ENCODE data around the gene CIZ1.

Gene CIZ1

DNA sequence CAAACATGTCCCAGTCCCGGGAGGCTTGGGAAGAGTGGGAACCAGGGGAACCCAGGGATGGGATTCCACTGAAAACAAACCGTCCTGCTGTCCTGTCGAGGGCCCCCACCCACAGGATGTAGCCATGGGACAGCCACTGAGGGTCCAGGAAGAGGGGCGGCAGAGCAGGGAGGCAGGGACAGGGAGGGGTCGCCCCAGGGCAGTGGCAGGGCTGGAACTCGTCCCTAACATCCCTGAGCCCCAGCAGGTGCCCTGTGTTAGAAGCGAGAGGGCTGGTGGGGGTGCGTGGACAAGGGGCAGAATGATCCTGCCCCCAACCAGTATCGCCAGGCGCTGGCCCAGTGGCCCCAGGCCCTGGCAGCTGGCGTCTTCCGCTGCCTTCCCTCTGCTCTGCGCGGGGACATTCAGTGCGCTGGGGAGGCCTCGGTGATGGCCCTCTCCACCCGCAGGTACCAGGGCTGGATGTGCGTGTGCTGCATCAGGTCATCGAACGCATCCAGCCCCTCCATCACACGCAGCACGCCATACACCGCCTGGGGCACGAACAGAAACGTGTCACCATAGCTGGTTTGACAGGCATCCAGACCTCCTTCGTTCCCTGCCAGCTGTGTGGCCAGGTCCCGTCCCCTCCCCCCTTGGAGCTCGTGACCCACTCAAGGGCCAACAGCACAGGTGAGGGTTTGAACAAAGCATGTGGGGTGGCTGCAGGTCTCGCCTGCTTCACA, 70.5 kb downstream of the CIZ1 start:
- H3K27me3 ChIP-seq (ENCODE audit: control insufficient read depth in 1 of 2, insufficient read depth in 2 of 2, low read length in 2 of 2): no peaks in the 10 kb centered on the region
- no peaks in the 10 kb centered on the region for H3K9me3 ChIP-seq (ENCODE audit: control insufficient read depth in 2 of 2, low read length in 2 of 2)
- no peak overlapping the region for H3K9ac ChIP-seq (ENCODE audit: low read length in 2 of 2)
- peaks cover 6 to 7% of the 10 kb centered on the region in 2 donors for H3K36me3 ChIP-seq (ENCODE audit: control insufficient read depth in 2 of 2, insufficient read depth in 2 of 2, low read length in 2 of 2)
- H3K4me3 ChIP-seq (ENCODE audit: low read length in 2 of 2): no peak overlapping the region
- peaks cover 19% of the 10 kb centered on the region for H3K4me1 ChIP-seq (ENCODE audit: control insufficient read depth, insufficient read depth, low read length)
- H3K27ac ChIP-seq (ENCODE audit: low read length): no peak overlapping the region

- Histone ChIP-seq H3K36me3 (ENCODE audit: control insufficient read depth in 2 of 2, insufficient read depth in 2 of 2, low read length in 2 of 2) (peaks cover 6 to 9% of the 10 kb centered on the region in 2 donors), H3K9ac (ENCODE audit: low read length in 2 of 2) (no peak overlapping the region)
Observed at GRCh38 chr9:128120061-128120740, 71.2 kb downstream of the CIZ1 start.

GRCh38 chr9:128118971-128119665, 72.3 kb downstream of the CIZ1 start:
- peaks cover 6 to 8% of the 10 kb centered on the region in 2 donors for H3K36me3 ChIP-seq (ENCODE audit: control insufficient read depth in 2 of 2, insufficient read depth in 2 of 2, low read length in 2 of 2)
- H3K27ac ChIP-seq (ENCODE audit: low read length): no peak overlapping the region

More at GRCh38 chr9:128120061-128120740, 71.2 kb downstream of the CIZ1 start:
- Histone ChIP-seq H3K4me3 (ENCODE audit: low read length in 2 of 2) (no peak overlapping the region), H3K9me3 (ENCODE audit: control insufficient read depth in 2 of 2, low read length in 2 of 2) (no peaks in the 10 kb centered on the region), H3K27me3 (ENCODE audit: control insufficient read depth in 1 of 2, insufficient read depth in 2 of 2, low read length in 2 of 2) (no peaks in the 10 kb centered on the region), H3K27ac (ENCODE audit: low read length) (no peak overlapping the region), H3K4me1 (ENCODE audit: control insufficient read depth, insufficient read depth, low read length) (peaks cover 12% of the 10 kb centered on the region)

DNA sequence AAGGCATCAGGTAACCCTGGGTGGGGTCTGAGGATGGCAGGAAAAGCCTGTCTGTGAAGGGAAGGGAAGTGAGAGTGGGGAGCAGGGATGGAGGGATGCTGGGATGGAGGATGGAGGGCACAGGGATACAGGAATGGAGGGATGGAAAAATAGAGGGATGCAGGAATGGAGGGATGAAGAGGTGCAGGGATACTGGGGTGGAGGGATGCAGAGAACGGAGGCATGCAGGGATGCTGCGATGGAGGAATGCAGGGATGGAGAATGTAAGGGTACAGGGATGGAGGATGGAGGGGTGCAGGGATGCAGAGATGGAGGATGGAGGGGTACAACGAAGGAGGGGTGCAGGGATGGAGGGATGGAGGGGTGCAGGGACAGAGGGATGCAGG, 72.9 kb downstream of the CIZ1 start:
- Histone ChIP-seq H3K27ac (ENCODE audit: low read length) (no peak overlapping the region), H3K4me3 (ENCODE audit: low read length in 2 of 2) (no peak overlapping the region), H3K36me3 (ENCODE audit: control insufficient read depth in 2 of 2, insufficient read depth in 2 of 2, low read length in 2 of 2) (peaks cover 6 to 10% of the 10 kb centered on the region in 2 donors), H3K9me3 (ENCODE audit: control insufficient read depth in 2 of 2, low read length in 2 of 2) (no peaks in the 10 kb centered on the region), H3K27me3 (ENCODE audit: control insufficient read depth in 1 of 2, insufficient read depth in 2 of 2, low read length in 2 of 2) (no peaks in the 10 kb centered on the region), H3K9ac (ENCODE audit: low read length in 2 of 2) (no peak overlapping the region), H3K4me1 (ENCODE audit: control insufficient read depth, insufficient read depth, low read length) (peaks cover 8% of the 10 kb centered on the region)

More at GRCh38 chr9:128118971-128119665, 72.3 kb downstream of the CIZ1 start:
- H3K9ac ChIP-seq (ENCODE audit: low read length in 2 of 2): no peak overlapping the region
- no peaks in the 10 kb centered on the region for H3K9me3 ChIP-seq (ENCODE audit: control insufficient read depth in 2 of 2, low read length in 2 of 2)
- H3K27me3 ChIP-seq (ENCODE audit: control insufficient read depth in 1 of 2, insufficient read depth in 2 of 2, low read length in 2 of 2): no peaks in the 10 kb centered on the region
- H3K4me3 ChIP-seq (ENCODE audit: low read length in 2 of 2): no peak overlapping the region
- H3K4me1 ChIP-seq (ENCODE audit: control insufficient read depth, insufficient read depth, low read length): peaks cover 8% of the 10 kb centered on the region

DNA sequence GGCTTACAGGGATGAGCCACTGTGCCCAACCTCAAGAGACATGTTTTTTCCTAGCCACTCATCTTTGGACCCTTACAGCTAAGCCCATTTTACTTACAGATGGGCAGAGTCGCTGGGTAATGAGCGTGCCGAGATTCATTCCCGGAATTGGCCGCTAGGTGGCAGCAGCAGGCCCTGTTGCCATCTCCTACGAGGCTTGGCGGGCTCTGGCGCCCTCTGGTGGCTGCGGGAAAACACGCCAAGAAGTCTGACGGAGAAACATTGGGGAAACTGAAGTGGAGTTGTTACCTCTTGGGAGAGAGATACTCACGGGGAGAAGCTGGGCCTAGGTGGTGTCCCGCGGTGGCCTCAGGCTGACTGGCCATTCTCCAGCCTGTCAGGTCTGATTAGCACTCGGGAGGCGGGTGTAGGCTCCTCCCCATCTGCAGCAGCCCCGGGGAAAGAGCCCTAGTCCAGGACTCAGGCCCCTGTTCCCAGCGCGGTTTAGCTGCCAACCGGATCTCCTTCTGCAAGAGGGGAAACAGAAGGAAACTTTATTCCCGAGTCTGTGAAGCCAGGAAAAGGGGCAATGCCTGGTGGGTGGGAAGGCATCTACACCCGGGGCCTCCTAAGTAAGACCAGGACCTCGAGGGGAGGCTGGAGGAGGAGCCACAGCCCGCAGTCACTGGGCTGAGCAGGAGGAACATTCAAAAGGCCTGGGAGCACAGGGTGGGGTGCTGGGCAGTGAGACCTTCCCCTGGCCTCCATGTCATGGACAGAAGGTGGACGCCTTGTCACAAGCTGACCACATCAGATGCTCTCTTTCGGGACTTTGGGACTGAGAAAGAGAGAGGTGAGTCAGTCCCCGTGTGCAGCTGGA, 73.5 kb downstream of the CIZ1 start:
- Histone ChIP-seq H3K36me3 (ENCODE audit: control insufficient read depth in 2 of 2, insufficient read depth in 2 of 2, low read length in 2 of 2) (peaks cover 6 to 9% of the 10 kb centered on the region in 2 donors), H3K4me1 (ENCODE audit: control insufficient read depth, insufficient read depth, low read length) (peaks cover 8% of the 10 kb centered on the region), H3K4me3 (ENCODE audit: low read length in 2 of 2) (peak overlapping the region in 1 of 2 donors; percentile 29), H3K9me3 (ENCODE audit: control insufficient read depth in 2 of 2, low read length in 2 of 2) (no peaks in the 10 kb centered on the region), H3K27ac (ENCODE audit: low read length) (no peak overlapping the region), H3K27me3 (ENCODE audit: control insufficient read depth in 1 of 2, insufficient read depth in 2 of 2, low read length in 2 of 2) (no peaks in the 10 kb centered on the region), H3K9ac (ENCODE audit: low read length in 2 of 2) (no peak overlapping the region)

- H3K27ac ChIP-seq (ENCODE audit: low read length): no peak overlapping the region
- no peaks in the 10 kb centered on the region for H3K27me3 ChIP-seq (ENCODE audit: control insufficient read depth in 1 of 2, insufficient read depth in 2 of 2, low read length in 2 of 2)
- no peak overlapping the region for H3K9ac ChIP-seq (ENCODE audit: low read length in 2 of 2)
- peaks cover 8% of the 10 kb centered on the region for H3K4me1 ChIP-seq (ENCODE audit: control insufficient read depth, insufficient read depth, low read length)
- no peak overlapping the region for H3K4me3 ChIP-seq (ENCODE audit: low read length in 2 of 2)
- H3K36me3 ChIP-seq (ENCODE audit: control insufficient read depth in 2 of 2, insufficient read depth in 2 of 2, low read length in 2 of 2): peaks cover 0 to 7% of the 10 kb centered on the region in 2 donors
- no peaks in the 10 kb centered on the region for H3K9me3 ChIP-seq (ENCODE audit: control insufficient read depth in 2 of 2, low read length in 2 of 2)
Observed at GRCh38 chr9:128116104-128117083, 75.0 kb downstream of the CIZ1 start.
